HL-60 (cell line): ENCODE data around the gene TACR2.

Source experiments
- DNase-seq, 2 experiments: peaks; one replicate each; pipeline ENCODE4 v3.0.0-alpha.2; 2010 to 2020; ENCODE audit warnings: low read depth in 1 of 2, low spot score in 1 of 2
- H3K27ac ChIP-seq: fragments of 250-450 bp; sonication (Bioruptor Pico); replicated peaks from 2 replicates; pipeline ENCODE4 v1.5.1; 2020; ENCODE audit warnings: mild to moderate bottlenecking, moderate library complexity
- H3K27me3 ChIP-seq: fragments of 250-450 bp; sonication (Bioruptor Pico); 2 replicates; pipeline ENCODE4 v1.5.1; 2021; ENCODE audit warnings: mild to moderate bottlenecking, moderate library complexity; ENCODE audit not compliant: insufficient read depth, poor library complexity, severe bottlenecking
- H3K4me3 ChIP-seq: replicated peaks from 2 replicates; pipeline ENCODE4 v1.5.1; 2011; ENCODE audit warnings: mild to moderate bottlenecking, control low read depth, low read length; ENCODE audit not compliant: insufficient read depth
- SPI1 ChIP-seq: IDR thresholded peaks from 2 replicates; pipeline ENCODE4 v1.6.1; 2012; ENCODE audit warnings: low read depth, mild to moderate bottlenecking, borderline replicate concordance
- TF ChIP-seq, protein P1 (sequence below): IDR thresholded peaks from 2 replicates; pipeline ENCODE4 v1.6.1; 2012; ENCODE audit warnings: low read depth; ENCODE audit not compliant: insufficient replicate concordance

TACR2 gene

DNA sequence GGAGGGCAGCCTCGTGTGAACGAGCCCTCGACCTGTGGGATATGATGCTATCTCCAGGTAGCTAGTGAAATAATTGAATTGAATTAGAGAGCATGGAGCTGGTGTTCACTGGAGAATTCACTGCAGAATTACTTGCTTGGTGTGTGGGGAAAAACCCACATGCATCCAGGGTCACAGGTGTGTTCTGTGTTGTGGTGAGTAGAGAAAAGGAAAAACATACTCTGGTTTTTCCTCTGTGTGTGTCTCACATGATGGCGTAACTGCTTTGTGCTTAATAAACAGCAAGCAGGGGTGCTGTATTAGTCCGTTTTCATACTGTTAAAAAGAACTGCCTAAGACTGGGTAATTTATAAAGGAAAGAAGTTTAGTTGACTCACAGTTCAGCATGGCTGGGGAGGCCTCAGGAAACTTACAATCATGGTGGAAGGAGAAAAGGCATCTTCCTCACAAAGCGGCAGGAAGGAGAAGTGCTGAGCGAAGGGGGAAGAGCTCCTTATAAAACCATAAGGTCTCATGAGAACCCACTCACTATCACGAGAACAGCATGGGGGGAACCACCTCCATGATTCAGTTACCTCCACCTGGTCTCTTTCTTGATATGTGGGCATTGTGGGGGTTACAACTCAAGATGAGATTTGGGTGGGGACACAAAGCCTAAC, 62.6 kb downstream of the TACR2 start:
- peak in 1 of 2 experiments; percentile 60 for DNase-seq
- TF ChIP-seq, protein P1, sequence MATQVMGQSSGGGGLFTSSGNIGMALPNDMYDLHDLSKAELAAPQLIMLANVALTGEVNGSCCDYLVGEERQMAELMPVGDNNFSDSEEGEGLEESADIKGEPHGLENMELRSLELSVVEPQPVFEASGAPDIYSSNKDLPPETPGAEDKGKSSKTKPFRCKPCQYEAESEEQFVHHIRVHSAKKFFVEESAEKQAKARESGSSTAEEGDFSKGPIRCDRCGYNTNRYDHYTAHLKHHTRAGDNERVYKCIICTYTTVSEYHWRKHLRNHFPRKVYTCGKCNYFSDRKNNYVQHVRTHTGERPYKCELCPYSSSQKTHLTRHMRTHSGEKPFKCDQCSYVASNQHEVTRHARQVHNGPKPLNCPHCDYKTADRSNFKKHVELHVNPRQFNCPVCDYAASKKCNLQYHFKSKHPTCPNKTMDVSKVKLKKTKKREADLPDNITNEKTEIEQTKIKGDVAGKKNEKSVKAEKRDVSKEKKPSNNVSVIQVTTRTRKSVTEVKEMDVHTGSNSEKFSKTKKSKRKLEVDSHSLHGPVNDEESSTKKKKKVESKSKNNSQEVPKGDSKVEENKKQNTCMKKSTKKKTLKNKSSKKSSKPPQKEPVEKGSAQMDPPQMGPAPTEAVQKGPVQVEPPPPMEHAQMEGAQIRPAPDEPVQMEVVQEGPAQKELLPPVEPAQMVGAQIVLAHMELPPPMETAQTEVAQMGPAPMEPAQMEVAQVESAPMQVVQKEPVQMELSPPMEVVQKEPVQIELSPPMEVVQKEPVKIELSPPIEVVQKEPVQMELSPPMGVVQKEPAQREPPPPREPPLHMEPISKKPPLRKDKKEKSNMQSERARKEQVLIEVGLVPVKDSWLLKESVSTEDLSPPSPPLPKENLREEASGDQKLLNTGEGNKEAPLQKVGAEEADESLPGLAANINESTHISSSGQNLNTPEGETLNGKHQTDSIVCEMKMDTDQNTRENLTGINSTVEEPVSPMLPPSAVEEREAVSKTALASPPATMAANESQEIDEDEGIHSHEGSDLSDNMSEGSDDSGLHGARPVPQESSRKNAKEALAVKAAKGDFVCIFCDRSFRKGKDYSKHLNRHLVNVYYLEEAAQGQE, result no peak
- peak; percentile 89 for TF ChIP-seq SPI1
- Histone ChIP-seq H3K4me3 (no peak overlapping the region), H3K27me3 (no peaks in the 10 kb centered on the region), H3K27ac (peak overlapping the region; percentile 42)
